Psoas muscle (tissue), 8 donors: ENCODE measurements around the gene SOAT2. TPM values are rescaled to one million over a fixed set of nuclear protein-coding genes. Genes with fewer than 3 reads are reported as not detected.

Experiments used
- ATAC-seq, 4 donors: fragments of 200-7000 bp; cut with Tn5 transposase; one replicate each; pipeline ENCODE4 v1.9.1; 2020; ENCODE audit warnings: moderate library complexity in 3 of 4, mild to moderate bottlenecking in 2 of 4
- DNase-seq, 2 donors: peaks; one replicate each; pipeline ENCODE4 v3.0.0-alpha.2; 2020
- H3K27ac ChIP-seq: fragments of 200-600 bp; one replicate; pipeline ENCODE4 v1.8.0; 2022
- H3K27me3 ChIP-seq, 3 donors: fragments of 200-600 bp in 1 of 3; one replicate each; pipeline versions ENCODE4 v1.6.1 to v1.8.0; 2013 to 2022; ENCODE audit warnings: low read length in 2 of 3, mild to moderate bottlenecking in 2 of 3, moderate library complexity in 1 of 3; ENCODE audit not compliant: insufficient read depth in 3 of 3
- H3K36me3 ChIP-seq, 2 donors: fragments of 200-600 bp in 1 of 2; one replicate each; pipeline versions ENCODE4 v1.6.1 to v1.8.0; 2013 to 2022; ENCODE audit warnings: low read depth in 1 of 2, mild to moderate bottlenecking in 1 of 2, moderate library complexity in 1 of 2; ENCODE audit not compliant: insufficient read depth in 1 of 2
- H3K4me1 ChIP-seq: fragments of 200-600 bp; one replicate; pipeline ENCODE4 v1.8.0; 2022
- H3K4me3 ChIP-seq: fragments of 200-600 bp; one replicate; pipeline ENCODE4 v1.8.0; 2022; ENCODE audit warnings: mild to moderate bottlenecking
- H3K9me3 ChIP-seq: fragments of 200-600 bp; one replicate; pipeline ENCODE4 v1.8.0; 2022
- CTCF ChIP-seq: fragments of 200-600 bp; IDR thresholded peaks from one replicate; pipeline ENCODE4 v1.8.0; 2022; ENCODE audit warnings: antibody characterized with exemption
- WGBS, 3 donors: extraction: QIAGEN DNeasy Blood & Tissue Kit; methylation state at CpG; one replicate each; pipeline versions ENCODE4 v1.1.6 to v1.1.7; 2013; 5-methylcytosine and 5-hydroxymethylcytosine counted together
- intact Hi-C, 2 donors: fragments of 100-400 bp; cut with DNase I; formaldehyde crosslinking; loops; one replicate each; pipeline versions ENCODE4 v1.11.0 to v1.14.2; 2022
- polyA plus RNA-seq, 3 donors: library from polyadenylated mRNA; stranded (reverse); fragments of 200-250 nt; gene quantifications; one replicate each; pipeline ENCODE4 v1.2.3, GENCODE V29; 2013
- total RNA-seq, 4 donors: library from RNA; stranded (reverse); fragmentation: NEBNext Ultra II Directional in 2 of 4; extraction: Animal tissue kit (Norgen Biotek cat#: 25700) in 2 of 4; gene quantifications; one replicate each; pipeline versions ENCODE4 v1.2.1 to v1.2.4, GENCODE V29; 2021 to 2023
- donor health status: healthy with polysubstance abuse.
- donor health status: DM: no; HTN: no; CAD: no; lungs with moderate emphysema.
- donor health status: Bipolar disorder and iron deficiency.
- donor health status: healthy.
- donor health status: DM: yes; HTN: yes; CAD: no.
- donor health status: DM: no; HTN: no; CAD: no.
- donor health status: DM: no; HTN: no; CAD: no.
- donor health status: DM: yes; HTN: yes; CAD: no.

The SOAT2 gene
- total and polyA plus RNA-seq, 7 donors, result 0.05 to 0.07 (median 0.07) TPM; not detected in 4

DNA sequence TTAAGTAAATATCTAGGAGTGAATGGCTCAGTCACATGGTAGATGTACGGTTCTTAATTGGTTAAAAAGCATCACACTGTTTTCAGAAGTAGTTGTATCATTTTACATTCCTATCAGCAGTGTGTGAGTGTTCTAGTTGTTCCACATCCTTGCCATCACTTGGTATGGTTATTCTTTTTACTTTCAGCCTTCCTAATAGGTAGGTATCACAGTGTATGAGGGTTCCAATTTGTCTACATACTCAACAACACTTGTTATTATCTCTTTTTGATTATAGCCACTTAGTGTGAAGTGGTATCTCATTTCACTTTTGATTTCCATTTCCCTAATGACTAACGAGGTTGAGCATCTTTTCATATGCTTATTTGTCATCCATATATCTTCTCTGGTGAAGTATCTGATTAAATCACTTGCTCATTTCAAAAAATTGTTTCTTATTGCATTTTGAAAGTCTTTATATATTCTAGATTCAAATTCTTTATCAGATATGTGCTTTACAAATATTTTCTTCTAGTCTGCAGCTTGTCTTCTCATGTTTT lies 20.6 kb upstream of the SOAT2 start:
- Histone ChIP-seq H3K9me3 (peaks cover 9% of the 10 kb centered on the region), H3K4me1 (peaks cover 8% of the 10 kb centered on the region), H3K36me3 (peaks cover 0 to under 1% of the 10 kb centered on the region in 2 donors), H3K27me3 (no peaks in the 10 kb centered on the region), H3K4me3 (no peak overlapping the region), H3K27ac (no peak overlapping the region)
- WGBS, 3 donors, result 67 to 86% (median 67%) methylated on average over 2 of the region's 2 CpGs
- intact Hi-C loops, result no loop called here
- no peak for ATAC-seq
- DNase-seq, result no peak
- no peak for TF ChIP-seq CTCF

- intact Hi-C loops, result no loop called here
- no peaks in the 10 kb centered on the region for H3K36me3 ChIP-seq
- H3K4me1 ChIP-seq, result no peaks in the 10 kb centered on the region
- no peaks in the 10 kb centered on the region for H3K27me3 ChIP-seq
- 67 to 81% (median 69%) methylated on average over 3 of the region's 3 CpGs for WGBS, 3 donors
- H3K27ac ChIP-seq, result no peak overlapping the region
- ATAC-seq, result no peak
- peaks cover 9% of the 10 kb centered on the region for H3K9me3 ChIP-seq
- no peak for DNase-seq
- no peak for TF ChIP-seq CTCF
- no peak overlapping the region for H3K4me3 ChIP-seq
Observed at GRCh38 chr12:53086361-53086760, 16.9 kb upstream of the SOAT2 start.

DNA sequence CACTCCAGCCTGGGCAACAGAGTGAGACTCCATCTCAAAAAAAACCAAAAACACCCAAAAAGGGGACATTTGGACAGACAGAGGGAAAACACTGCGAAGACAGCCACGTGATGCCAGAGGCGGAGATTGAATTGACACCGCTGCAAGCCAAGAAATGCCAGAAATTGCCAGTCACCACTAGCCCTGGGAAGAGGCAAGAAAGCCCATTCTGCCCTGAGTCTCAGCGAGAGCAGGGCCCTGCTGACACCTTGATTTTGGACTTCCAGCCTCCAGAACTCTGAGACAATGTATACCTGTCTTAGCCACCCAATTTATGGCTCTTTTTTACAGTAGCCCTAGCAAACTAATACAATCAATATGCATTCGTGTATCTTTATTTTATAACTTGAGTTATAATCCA lies 13.2 kb upstream of the SOAT2 start:
- 92 to 98% (median 94%) methylated on average over 6 of the region's 6 CpGs for WGBS, 3 donors
- H3K36me3 ChIP-seq, result no peaks in the 10 kb centered on the region
- peaks cover 5% of the 10 kb centered on the region for H3K9me3 ChIP-seq
- H3K4me3 ChIP-seq, result no peak overlapping the region
- no peaks in the 10 kb centered on the region for H3K4me1 ChIP-seq
- intact Hi-C loops, result no loop called here
- ATAC-seq (no peak), DNase-seq (no peak)
- H3K27ac ChIP-seq, result no peak overlapping the region
- no peaks in the 10 kb centered on the region for H3K27me3 ChIP-seq
- no peak for TF ChIP-seq CTCF

DNA sequence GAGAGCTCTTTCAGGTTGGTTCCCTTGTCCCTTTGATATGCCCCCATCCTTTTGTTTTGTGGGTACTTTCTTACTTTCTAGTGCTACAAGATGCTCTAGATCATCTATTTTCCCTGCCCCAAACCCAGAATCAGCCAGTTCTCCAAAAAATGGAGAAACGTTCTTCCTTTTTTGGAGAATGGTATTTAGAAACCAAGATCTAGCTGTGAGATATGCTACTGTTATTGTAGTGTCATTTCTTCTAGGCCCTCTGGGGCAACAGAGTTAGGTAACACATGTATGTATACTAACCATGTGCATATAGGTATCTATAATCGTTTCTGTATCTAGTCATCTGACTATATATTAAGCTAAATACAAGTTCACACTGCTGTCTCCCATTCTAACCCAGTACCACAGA lies 12.7 kb upstream of the SOAT2 start:
- no peak for TF ChIP-seq CTCF
- Histone ChIP-seq H3K4me3 (no peak overlapping the region), H3K9me3 (peaks cover under 1% of the 10 kb centered on the region), H3K27ac (no peak overlapping the region), H3K36me3 (no peaks in the 10 kb centered on the region), H3K27me3 (no peaks in the 10 kb centered on the region), H3K4me1 (no peaks in the 10 kb centered on the region)
- DNase-seq (no peak), ATAC-seq (no peak)
- intact Hi-C loops, result no loop called here
- 73 to 77% (median 76%) methylated on average over 2 of the region's 2 CpGs for WGBS, 3 donors

DNA sequence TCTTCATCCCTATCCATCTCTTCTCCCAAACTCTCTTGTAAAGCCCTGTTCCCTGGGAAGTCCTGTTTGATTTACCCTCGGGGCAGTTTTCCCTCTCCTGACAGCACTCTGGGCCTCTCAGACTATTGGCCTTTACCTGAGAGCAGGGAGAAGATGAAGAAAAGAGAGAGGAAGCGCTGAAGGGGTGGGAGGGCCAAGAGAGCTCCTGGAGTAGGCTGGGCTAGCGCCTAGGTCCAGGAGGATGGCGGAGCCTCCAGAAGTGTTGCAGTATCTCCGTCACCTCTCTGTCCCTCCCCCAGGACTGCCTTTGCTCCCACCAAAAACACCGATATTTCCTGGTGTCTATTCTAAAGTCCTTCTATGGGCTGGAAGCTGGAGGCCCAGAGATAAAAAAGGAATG lies 11.5 kb upstream of the SOAT2 start:
- no peaks in the 10 kb centered on the region for H3K4me1 ChIP-seq
- no peaks in the 10 kb centered on the region for H3K9me3 ChIP-seq
- intact Hi-C loops, result no loop called here
- DNase-seq (no peak), ATAC-seq (no peak)
- H3K27me3 ChIP-seq, result no peaks in the 10 kb centered on the region
- no peak overlapping the region for H3K27ac ChIP-seq
- H3K36me3 ChIP-seq, result no peaks in the 10 kb centered on the region
- no peak for TF ChIP-seq CTCF
- no peak overlapping the region for H3K4me3 ChIP-seq
- 76 to 82% (median 79%) methylated on average over 6 of the region's 6 CpGs for WGBS, 3 donors
